ENCODE data around the gene SOX21.

SOX21 gene

GRCh38 chr13:94712812-94713560 is 641 bp upstream of the SOX21 start:
- TF ChIP-seq CTCF (IDR thresholded peaks at IDR 0.05; ENCODE audit: low read depth, low read length): no peak
- H3K4me3 ChIP-seq (ENCODE audit: low read depth, low read length): no peak overlapping the region; the same call in 1 of the 2 replicates

- TF ChIP-seq CTCF (IDR thresholded peaks at IDR 0.05; ENCODE audit: low read depth, low read length): no peak
- no peak overlapping the region for H3K4me3 ChIP-seq (ENCODE audit: low read depth, low read length)
These were observed 621 bp downstream of the SOX21 start for GRCh38 chr13:94711561-94712286.

GRCh38 chr13:94710881-94711560 is 1.3 kb downstream of the SOX21 start:
- TF ChIP-seq CTCF (IDR thresholded peaks at IDR 0.05; ENCODE audit: low read depth, low read length): no peak
- H3K4me3 ChIP-seq (ENCODE audit: low read depth, low read length): no peak overlapping the region

GRCh38 chr13:94710065-94710781 is 2.1 kb downstream of the SOX21 start:
- H3K4me3 ChIP-seq (ENCODE audit: low read depth, low read length): no peak overlapping the region
- no peak for TF ChIP-seq CTCF (IDR thresholded peaks at IDR 0.05; ENCODE audit: low read depth, low read length)

GRCh38 chr13:94709001-94709834 is 3.1 kb downstream of the SOX21 start:
- TF ChIP-seq CTCF (IDR thresholded peaks at IDR 0.05; ENCODE audit: low read depth, low read length): no peak
- no peak overlapping the region for H3K4me3 ChIP-seq (ENCODE audit: low read depth, low read length)

GRCh38 chr13:94708031-94708859 is 4.1 kb downstream of the SOX21 start:
- H3K4me3 ChIP-seq (ENCODE audit: low read depth, low read length): no peak overlapping the region
- no peak for TF ChIP-seq CTCF (IDR thresholded peaks at IDR 0.05; ENCODE audit: low read depth, low read length)
